Vagina (tissue), 2 donors: Measurements from ENCODE around the gene SEMA3D. TPM values are rescaled to one million over a fixed set of nuclear protein-coding genes. Genes with fewer than 3 reads are reported as not detected.

Experiments used
- DNase-seq, 2 donors: peaks; one replicate each; pipeline ENCODE4 v3.0.0-alpha.2; 2017; ENCODE audit errors: extremely low spot score in 2 of 2
- H3K27ac ChIP-seq: fragments of 200-600 bp; sonication (generic); one replicate; pipeline ENCODE4 v1.5.1; 2019
- H3K27me3 ChIP-seq: fragments of 200-600 bp; sonication (generic); one replicate; pipeline ENCODE4 v1.5.1; 2019
- H3K36me3 ChIP-seq, 2 donors: fragments of 200-600 bp; sonication (generic); one replicate each; pipeline ENCODE4 v1.5.1; 2017 to 2019
- H3K4me1 ChIP-seq: fragments of 200-600 bp; sonication (generic); one replicate; pipeline ENCODE4 v1.5.1; 2019
- H3K4me3 ChIP-seq, 2 donors: fragments of 200-600 bp; sonication (generic); 1 replicate in 1 of 2; 2 replicates in 1 of 2; pipeline ENCODE4 v1.5.1; 2016 to 2019
- H3K9me3 ChIP-seq: fragments of 200-600 bp; sonication (generic); one replicate; pipeline ENCODE4 v1.5.1; 2019
- POLR2A ChIP-seq, 2 donors: fragments of 450-650 bp; IDR thresholded peaks; one replicate each; pipeline ENCODE4 v1.6.1; 2017; ENCODE audit warnings: antibody characterized with exemption in 2 of 2, mild to moderate bottlenecking in 2 of 2, moderate library complexity in 2 of 2
- POLR2AphosphoS5 ChIP-seq, 2 donors: sonication (generic); formaldehyde crosslinking; IDR thresholded peaks; one replicate each; pipeline ENCODE4 v1.9.0; 2017; ENCODE audit warnings: antibody characterized with exemption in 2 of 2, mild to moderate bottlenecking in 2 of 2, low read depth in 1 of 2; ENCODE audit not compliant: insufficient read depth in 1 of 2
- intact Hi-C: fragments of 100-400 bp; cut with DNase I; formaldehyde crosslinking; loops from one replicate; pipeline ENCODE4 v1.15.1; 2023
- total RNA-seq: library from RNA; depleted of rRNA; stranded (reverse); fragments of >200 nt; gene quantifications from one replicate; pipeline ENCODE4 v1.2.3, GENCODE V29; 2016
- TF ChIP-seq, protein P1 (sequence below), 3 experiments: fragments of 450-650 bp in 2 of 3; fragments of 200-600 bp in 1 of 3; sonication (generic) in 1 of 3; IDR thresholded peaks; one replicate each; pipeline ENCODE4 v1.5.1; 2017 to 2019; ENCODE audit warnings: antibody characterized with exemption in 3 of 3, mild to moderate bottlenecking in 2 of 3, moderate library complexity in 2 of 3

The SEMA3D gene
- total RNA-seq, 1 donor from 2014 or later: 2.2 TPM

- intact Hi-C loops: no loop called here
- DNase-seq: no peak
- H3K4me1 ChIP-seq: no peaks in the 10 kb centered on the region
- no peaks in the 10 kb centered on the region for H3K36me3 ChIP-seq
- H3K27me3 ChIP-seq: no peaks in the 10 kb centered on the region
- TF ChIP-seq POLR2A (IDR thresholded peaks at IDR 0.05) (no peak), POLR2AphosphoS5 (IDR thresholded peaks at IDR 0.05; ENCODE audit: insufficient read depth in 1 of 2, low read depth in 1 of 2) (no peak)
- TF ChIP-seq, protein P1, sequence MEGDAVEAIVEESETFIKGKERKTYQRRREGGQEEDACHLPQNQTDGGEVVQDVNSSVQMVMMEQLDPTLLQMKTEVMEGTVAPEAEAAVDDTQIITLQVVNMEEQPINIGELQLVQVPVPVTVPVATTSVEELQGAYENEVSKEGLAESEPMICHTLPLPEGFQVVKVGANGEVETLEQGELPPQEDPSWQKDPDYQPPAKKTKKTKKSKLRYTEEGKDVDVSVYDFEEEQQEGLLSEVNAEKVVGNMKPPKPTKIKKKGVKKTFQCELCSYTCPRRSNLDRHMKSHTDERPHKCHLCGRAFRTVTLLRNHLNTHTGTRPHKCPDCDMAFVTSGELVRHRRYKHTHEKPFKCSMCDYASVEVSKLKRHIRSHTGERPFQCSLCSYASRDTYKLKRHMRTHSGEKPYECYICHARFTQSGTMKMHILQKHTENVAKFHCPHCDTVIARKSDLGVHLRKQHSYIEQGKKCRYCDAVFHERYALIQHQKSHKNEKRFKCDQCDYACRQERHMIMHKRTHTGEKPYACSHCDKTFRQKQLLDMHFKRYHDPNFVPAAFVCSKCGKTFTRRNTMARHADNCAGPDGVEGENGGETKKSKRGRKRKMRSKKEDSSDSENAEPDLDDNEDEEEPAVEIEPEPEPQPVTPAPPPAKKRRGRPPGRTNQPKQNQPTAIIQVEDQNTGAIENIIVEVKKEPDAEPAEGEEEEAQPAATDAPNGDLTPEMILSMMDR (IDR thresholded peaks at IDR 0.05): no peak
- H3K9me3 ChIP-seq: no peaks in the 10 kb centered on the region
- H3K4me3 ChIP-seq: no peak overlapping the region
- H3K27ac ChIP-seq: no peak overlapping the region
These were observed 92.7 kb downstream of the SEMA3D start for GRCh38 chr7:85094046-85094725.

- Histone ChIP-seq H3K4me1 (no peaks in the 10 kb centered on the region), H3K4me3 (no peak overlapping the region), H3K36me3 (no peaks in the 10 kb centered on the region), H3K27me3 (no peaks in the 10 kb centered on the region), H3K9me3 (no peaks in the 10 kb centered on the region), H3K27ac (no peak overlapping the region)
- no peak for DNase-seq
- TF ChIP-seq, protein P1 (IDR thresholded peaks at IDR 0.05): no peak
- TF ChIP-seq POLR2A (IDR thresholded peaks at IDR 0.05) (no peak), POLR2AphosphoS5 (IDR thresholded peaks at IDR 0.05; ENCODE audit: insufficient read depth in 1 of 2, low read depth in 1 of 2) (no peak)
- intact Hi-C loops: no loop called here
These were observed 95.3 kb downstream of the SEMA3D start for GRCh38 chr7:85091565-85091928.

GRCh38 chr7:85090919-85091564 is 95.8 kb downstream of the SEMA3D start:
- DNase-seq: no peak
- H3K4me1 ChIP-seq: no peaks in the 10 kb centered on the region
- H3K4me3 ChIP-seq: no peak overlapping the region
- no peaks in the 10 kb centered on the region for H3K36me3 ChIP-seq
- no peak overlapping the region for H3K27ac ChIP-seq
- no peaks in the 10 kb centered on the region for H3K9me3 ChIP-seq
- H3K27me3 ChIP-seq: no peaks in the 10 kb centered on the region
- intact Hi-C loops: no loop called here
- TF ChIP-seq POLR2AphosphoS5 (IDR thresholded peaks at IDR 0.05; ENCODE audit: insufficient read depth in 1 of 2, low read depth in 1 of 2): no peak
- no peak for TF ChIP-seq POLR2A (IDR thresholded peaks at IDR 0.05)
- TF ChIP-seq, protein P1 (IDR thresholded peaks at IDR 0.05): no peak

- Histone ChIP-seq H3K27ac (no peak overlapping the region), H3K36me3 (no peaks in the 10 kb centered on the region), H3K9me3 (no peaks in the 10 kb centered on the region), H3K27me3 (no peaks in the 10 kb centered on the region), H3K4me1 (no peaks in the 10 kb centered on the region), H3K4me3 (no peak overlapping the region)
- no peak for TF ChIP-seq POLR2AphosphoS5 (IDR thresholded peaks at IDR 0.05; ENCODE audit: insufficient read depth in 1 of 2, low read depth in 1 of 2)
- TF ChIP-seq, protein P1 (IDR thresholded peaks at IDR 0.05): no peak
- no peak for TF ChIP-seq POLR2A (IDR thresholded peaks at IDR 0.05)
- intact Hi-C loops: no loop called here
- DNase-seq: no peak
These were observed 96.7 kb downstream of the SEMA3D start for GRCh38 chr7:85090143-85090542.

DNA sequence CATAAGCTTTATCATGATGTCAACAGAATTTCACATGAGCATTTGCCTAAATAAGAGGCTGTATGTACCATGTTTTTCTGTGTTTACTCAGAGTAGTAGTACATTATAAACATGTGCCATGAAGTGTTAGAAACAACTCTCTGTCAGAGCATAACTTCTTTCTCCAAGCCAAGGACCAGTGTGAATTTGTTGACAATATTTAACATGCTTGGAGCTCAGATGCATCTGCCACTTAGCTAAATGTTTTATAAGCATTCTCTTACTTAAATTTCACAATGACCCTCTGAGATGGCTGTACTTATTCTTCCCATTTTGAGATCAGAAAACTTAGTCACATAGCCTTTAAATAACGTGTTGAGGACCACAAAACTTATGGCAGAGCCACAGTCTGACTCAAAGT is 105.0 kb downstream of the SEMA3D start:
- intact Hi-C loops: no loop called here
- H3K4me3 ChIP-seq: no peak overlapping the region
- no peaks in the 10 kb centered on the region for H3K27me3 ChIP-seq
- no peaks in the 10 kb centered on the region for H3K4me1 ChIP-seq
- no peak overlapping the region for H3K27ac ChIP-seq
- no peaks in the 10 kb centered on the region for H3K36me3 ChIP-seq
- DNase-seq: no peak
- TF ChIP-seq POLR2A (IDR thresholded peaks at IDR 0.05) (no peak), POLR2AphosphoS5 (IDR thresholded peaks at IDR 0.05; ENCODE audit: insufficient read depth in 1 of 2, low read depth in 1 of 2) (no peak)
- TF ChIP-seq, protein P1 (IDR thresholded peaks at IDR 0.05): no peak
- H3K9me3 ChIP-seq: no peaks in the 10 kb centered on the region
